ENCODE data around the gene TUT1. TPM values are rescaled to one million over a fixed set of nuclear protein-coding genes. Genes with fewer than 3 reads are reported as not detected.
"Not testable (repeated sequence)": the region's sequence is repeated elsewhere in the genome, so short reads cannot be mapped to it uniquely, and the experiment has no call there.

TUT1 gene
- total RNA-seq, 1 donor from 2014 or later = 4.5 TPM

GRCh38 chr11:62580959-62581715 lies 10.2 kb downstream of the TUT1 start:
- FAIRE-seq = no peak
- DNase-seq (ENCODE audit: low spot score in 2 of 2) = no peak

- no peak for FAIRE-seq
Measured at GRCh38 chr11:62579252-62579651, 12.1 kb downstream of the TUT1 start.

GRCh38 chr11:62578541-62578940 lies 12.8 kb downstream of the TUT1 start:
- FAIRE-seq = no peak
- DNase-seq (ENCODE audit: low spot score in 2 of 2) = no peak

More at GRCh38 chr11:62579252-62579651, 12.1 kb downstream of the TUT1 start:
- DNase-seq (ENCODE audit: low spot score in 2 of 2) = no peak

- no peak for FAIRE-seq
- no peak for DNase-seq (ENCODE audit: low spot score in 2 of 2)
Measured at GRCh38 chr11:62577046-62577714, 14.1 kb downstream of the TUT1 start.

- no peak for FAIRE-seq
Measured at GRCh38 chr11:62575837-62576236, 15.5 kb downstream of the TUT1 start.

GRCh38 chr11:62575156-62575555 lies 16.2 kb downstream of the TUT1 start:
- FAIRE-seq (no peak), DNase-seq (ENCODE audit: low spot score in 2 of 2) (no peak)

More at GRCh38 chr11:62575837-62576236, 15.5 kb downstream of the TUT1 start:
- no peak for DNase-seq (ENCODE audit: low spot score in 2 of 2)

- peak in 1 of 2 donors; percentile 49 for DNase-seq (ENCODE audit: low spot score in 2 of 2)
Measured at GRCh38 chr11:62574363-62575071, 16.8 kb downstream of the TUT1 start.

GRCh38 chr11:62573592-62574362 lies 17.5 kb downstream of the TUT1 start, which contains the start of gene EEF1G:
TSS of gene EEF1G (minus strand) at chr11:62573891. CDS start at chr11:62573842, 49 bp downstream.
- no peak for FAIRE-seq
- peak; percentile 87 to 97 for DNase-seq (ENCODE audit: low spot score in 2 of 2)

More at GRCh38 chr11:62574363-62575071, 16.8 kb downstream of the TUT1 start:
- FAIRE-seq = no peak

GRCh38 chr11:62573006-62573591 lies 18.2 kb downstream of the TUT1 start:
- FAIRE-seq (no peak), DNase-seq (ENCODE audit: low spot score in 2 of 2) (no peak)

GRCh38 chr11:62572431-62572830 lies 18.9 kb downstream of the TUT1 start:
- no peak for DNase-seq (ENCODE audit: low spot score in 2 of 2)
- no peak for FAIRE-seq

GRCh38 chr11:62571493-62571892 lies 19.8 kb downstream of the TUT1 start:
- FAIRE-seq; DNase-seq (ENCODE audit: low spot score in 2 of 2): not testable (repeated sequence)

- not testable (repeated sequence) for FAIRE-seq; DNase-seq (ENCODE audit: low spot score in 2 of 2)
Measured at GRCh38 chr11:62570903-62571302, 20.4 kb downstream of the TUT1 start.

GRCh38 chr11:62569611-62570010 lies 21.7 kb downstream of the TUT1 start:
- no peak for DNase-seq (ENCODE audit: low spot score in 2 of 2)
- no peak for FAIRE-seq

GRCh38 chr11:62567018-62567633 lies 24.2 kb downstream of the TUT1 start:
- FAIRE-seq (no peak), DNase-seq (ENCODE audit: low spot score in 2 of 2) (no peak)

GRCh38 chr11:62566247-62566646 lies 25.1 kb downstream of the TUT1 start:
- FAIRE-seq = no peak
- DNase-seq (ENCODE audit: low spot score in 2 of 2) = no peak

GRCh38 chr11:62565100-62565802 lies 26.1 kb downstream of the TUT1 start:
- FAIRE-seq (no peak), DNase-seq (ENCODE audit: low spot score in 2 of 2) (no peak)

- not testable (repeated sequence) for DNase-seq (ENCODE audit: low spot score in 2 of 2); FAIRE-seq
Measured at GRCh38 chr11:62561677-62562230, 29.6 kb downstream of the TUT1 start.

GRCh38 chr11:62560566-62561103 lies 30.7 kb downstream of the TUT1 start:
- DNase-seq (ENCODE audit: low spot score in 2 of 2) (peak in 1 of 2 donors; percentile 68), FAIRE-seq (no peak)
